ENCODE measurements around the gene CFAP74. TPM values are rescaled to one million over a fixed set of nuclear protein-coding genes. Genes with fewer than 3 reads are reported as not detected.

CFAP74 gene
- total RNA-seq, 1 experiment from 2014 or later, result not detected

- CTCF ChIA-PET, result no interaction called here
- H3K36me3 ChIP-seq (ENCODE audit: insufficient read depth, low read length, poor library complexity, severe bottlenecking), result no peaks in the 10 kb centered on the region
- H3K4me1 ChIP-seq (ENCODE audit: insufficient read depth, low read length, poor library complexity, severe bottlenecking), result peaks cover 26% of the 10 kb centered on the region
- no peak overlapping the region for H3K4me3 ChIP-seq (ENCODE audit: low read depth, low read length, poor library complexity, severe bottlenecking)
- POLR2A ChIA-PET (ENCODE audit: low non-redundant PET), result no interaction called here
- no peak for DNase-seq (ENCODE audit: low spot score)
- TF ChIP-seq, protein P1, sequence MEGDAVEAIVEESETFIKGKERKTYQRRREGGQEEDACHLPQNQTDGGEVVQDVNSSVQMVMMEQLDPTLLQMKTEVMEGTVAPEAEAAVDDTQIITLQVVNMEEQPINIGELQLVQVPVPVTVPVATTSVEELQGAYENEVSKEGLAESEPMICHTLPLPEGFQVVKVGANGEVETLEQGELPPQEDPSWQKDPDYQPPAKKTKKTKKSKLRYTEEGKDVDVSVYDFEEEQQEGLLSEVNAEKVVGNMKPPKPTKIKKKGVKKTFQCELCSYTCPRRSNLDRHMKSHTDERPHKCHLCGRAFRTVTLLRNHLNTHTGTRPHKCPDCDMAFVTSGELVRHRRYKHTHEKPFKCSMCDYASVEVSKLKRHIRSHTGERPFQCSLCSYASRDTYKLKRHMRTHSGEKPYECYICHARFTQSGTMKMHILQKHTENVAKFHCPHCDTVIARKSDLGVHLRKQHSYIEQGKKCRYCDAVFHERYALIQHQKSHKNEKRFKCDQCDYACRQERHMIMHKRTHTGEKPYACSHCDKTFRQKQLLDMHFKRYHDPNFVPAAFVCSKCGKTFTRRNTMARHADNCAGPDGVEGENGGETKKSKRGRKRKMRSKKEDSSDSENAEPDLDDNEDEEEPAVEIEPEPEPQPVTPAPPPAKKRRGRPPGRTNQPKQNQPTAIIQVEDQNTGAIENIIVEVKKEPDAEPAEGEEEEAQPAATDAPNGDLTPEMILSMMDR (conservative IDR thresholded peaks at IDR 0.05; ENCODE audit: low read depth, low read length), result no peak
- no peak for TF ChIP-seq EZH2 (IDR thresholded peaks at IDR 0.05; ENCODE audit: borderline replicate concordance, low read depth, low read length, poor library complexity, severe bottlenecking)
- intact Hi-C loops (cut with micrococcal nuclease; ENCODE audit: unreplicated experiment), result no loop called here
- H3K27ac ChIP-seq (ENCODE audit: low read depth, low read length, poor library complexity, severe bottlenecking), result no peak overlapping the region
- no peaks in the 10 kb centered on the region for H3K9me3 ChIP-seq (ENCODE audit: low read depth, low read length, poor library complexity, severe bottlenecking)
- no TSS peak for BruUV-seq (replicated peaks)
- H3K27me3 ChIP-seq (replicated peaks; ENCODE audit: insufficient read depth, low read depth, low read length, poor library complexity), result no peaks in the 10 kb centered on the region
These were observed 109.6 kb downstream of the CFAP74 start for GRCh38 chr1:1893997-1894353.

DNA sequence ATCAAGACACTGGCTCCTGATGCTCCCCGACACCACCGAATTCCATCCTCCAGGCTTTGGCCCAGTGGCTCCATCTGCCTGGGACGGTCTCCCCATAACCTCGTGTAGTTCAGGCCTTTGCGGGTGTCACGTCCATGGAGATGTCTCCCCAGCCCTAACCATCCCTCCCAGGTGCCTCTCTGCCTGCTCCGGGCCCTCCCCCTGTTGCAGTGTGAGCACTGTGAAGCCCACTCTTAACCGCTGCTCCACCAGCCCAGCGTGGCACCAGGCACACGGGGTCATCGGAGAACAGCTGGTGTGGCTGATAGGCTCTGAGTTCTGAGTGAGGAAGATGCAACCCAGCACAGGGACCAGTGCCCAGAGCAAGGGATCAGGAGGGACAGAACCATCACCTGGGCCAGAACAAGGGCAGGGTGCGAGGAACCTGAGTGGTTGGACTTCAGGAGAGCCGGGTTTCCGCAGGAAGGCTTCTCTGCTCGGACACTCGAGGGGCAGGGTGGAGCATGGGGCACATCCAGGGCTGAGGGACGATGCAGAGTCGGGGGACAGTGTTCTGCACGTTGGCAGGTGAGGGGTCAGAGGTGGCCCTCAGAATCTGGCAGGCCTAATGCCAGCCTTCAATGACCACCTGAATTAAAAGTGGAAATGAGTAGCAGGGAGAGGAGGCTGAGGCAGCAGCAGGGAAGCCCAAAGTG, 110.1 kb downstream of the CFAP74 start:
- ChIA-PET POLR2A (ENCODE audit: low non-redundant PET) (no interaction called here), CTCF (no interaction called here)
- DNase-seq (ENCODE audit: low spot score), result no peak
- Histone ChIP-seq H3K27ac (ENCODE audit: low read depth, low read length, poor library complexity, severe bottlenecking) (no peak overlapping the region), H3K4me1 (ENCODE audit: insufficient read depth, low read length, poor library complexity, severe bottlenecking) (peaks cover 31% of the 10 kb centered on the region), H3K27me3 (replicated peaks; ENCODE audit: insufficient read depth, low read depth, low read length, poor library complexity) (no peaks in the 10 kb centered on the region), H3K36me3 (ENCODE audit: insufficient read depth, low read length, poor library complexity, severe bottlenecking) (no peaks in the 10 kb centered on the region), H3K4me3 (ENCODE audit: low read depth, low read length, poor library complexity, severe bottlenecking) (no peak overlapping the region), H3K9me3 (ENCODE audit: low read depth, low read length, poor library complexity, severe bottlenecking) (no peaks in the 10 kb centered on the region)
- TF ChIP-seq EZH2 (IDR thresholded peaks at IDR 0.05; ENCODE audit: borderline replicate concordance, low read depth, low read length, poor library complexity, severe bottlenecking), result no peak
- TF ChIP-seq, protein P1 (conservative IDR thresholded peaks at IDR 0.05; ENCODE audit: low read depth, low read length), result no peak
- no TSS peak for BruUV-seq (replicated peaks)
- intact Hi-C loops (cut with micrococcal nuclease; ENCODE audit: unreplicated experiment), result no loop called here

DNA sequence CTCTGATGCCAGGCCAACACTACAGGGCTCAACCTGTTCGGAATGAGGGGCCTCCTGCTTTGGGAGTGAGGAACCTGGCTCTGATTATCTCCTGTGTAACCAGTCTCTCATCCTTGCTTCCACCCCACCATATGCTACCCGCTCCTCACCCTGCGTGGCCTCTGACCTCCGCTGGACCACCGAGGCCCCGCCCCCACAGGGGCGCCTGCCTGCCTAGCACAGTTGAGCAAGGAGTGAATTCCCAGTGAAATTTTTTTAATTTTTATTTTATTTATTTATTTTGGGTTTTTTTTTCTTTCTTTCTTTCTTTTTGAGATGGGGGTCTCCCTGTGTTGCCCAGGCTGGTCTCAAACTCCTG, 110.8 kb downstream of the CFAP74 start:
- ChIA-PET POLR2A (ENCODE audit: low non-redundant PET) (no interaction called here), CTCF (no interaction called here)
- DNase-seq (ENCODE audit: low spot score), result no peak

More for the DNA sequence above, 110.8 kb downstream of the CFAP74 start:
- no peaks in the 10 kb centered on the region for H3K27me3 ChIP-seq (replicated peaks; ENCODE audit: insufficient read depth, low read depth, low read length, poor library complexity)
- no TSS peak for BruUV-seq (replicated peaks)
- H3K4me1 ChIP-seq (ENCODE audit: insufficient read depth, low read length, poor library complexity, severe bottlenecking), result peaks cover 34% of the 10 kb centered on the region
- H3K27ac ChIP-seq (ENCODE audit: low read depth, low read length, poor library complexity, severe bottlenecking), result no peak overlapping the region
- no peaks in the 10 kb centered on the region for H3K36me3 ChIP-seq (ENCODE audit: insufficient read depth, low read length, poor library complexity, severe bottlenecking)
- TF ChIP-seq EZH2 (IDR thresholded peaks at IDR 0.05; ENCODE audit: borderline replicate concordance, low read depth, low read length, poor library complexity, severe bottlenecking), result no peak
- TF ChIP-seq, protein P1 (conservative IDR thresholded peaks at IDR 0.05; ENCODE audit: low read depth, low read length), result no peak
- intact Hi-C loops (cut with micrococcal nuclease; ENCODE audit: unreplicated experiment), result no loop called here
- no peak overlapping the region for H3K4me3 ChIP-seq (ENCODE audit: low read depth, low read length, poor library complexity, severe bottlenecking)
- H3K9me3 ChIP-seq (ENCODE audit: low read depth, low read length, poor library complexity, severe bottlenecking), result no peaks in the 10 kb centered on the region
